Measurements from ENCODE around the gene PIGP. TPM values are rescaled to one million over a fixed set of nuclear protein-coding genes. Genes with fewer than 3 reads are reported as not detected.
A peak's percentile ranks its signal among the peaks of the same experiment; 100 is the strongest.

Gene PIGP
- total RNA-seq, 1 experiment from 2014 or later = 13.2 TPM

GRCh38 chr21:37039411-37040075 is 33.3 kb downstream of the PIGP start:
- Histone ChIP-seq H2AFZ (ENCODE audit: low read length) (no peak overlapping the region), H3K14ac (ENCODE audit: insufficient read depth, low read length) (no peak overlapping the region), H4K91ac (ENCODE audit: insufficient read length, low read depth, low read length) (no peak overlapping the region), H3K27me3 (ENCODE audit: insufficient read depth, low read length) (peaks cover 11% of the 10 kb centered on the region; the same call in 1 of the 2 replicates), H3K4me1 (ENCODE audit: insufficient read depth, low read length) (peaks cover 3% of the 10 kb centered on the region), H3K27ac (ENCODE audit: insufficient read length, low read depth, low read length) (no peak overlapping the region), H3K79me1 (ENCODE audit: insufficient read depth, low read depth, low read length, poor library complexity, severe bottlenecking) (no peaks in the 10 kb centered on the region), H4K8ac (replicated peaks; ENCODE audit: insufficient read length, low read depth, low read length) (no peak overlapping the region), H3K9ac (ENCODE audit: extremely low read depth, insufficient read length, low read length) (no peak overlapping the region), H2BK12ac (ENCODE audit: insufficient read length, low read depth, low read length) (no peak overlapping the region), H3K23ac (ENCODE audit: insufficient read length, low read depth, low read length) (no peak overlapping the region), H2AK5ac (ENCODE audit: insufficient read length, low read length) (no peak overlapping the region), H4K20me1 (ENCODE audit: control insufficient read depth, insufficient read depth, insufficient read length) (no peaks in the 10 kb centered on the region), H3K23me2 (ENCODE audit: insufficient read length, low read depth, low read length, poor library complexity, severe bottlenecking) (no peaks in the 10 kb centered on the region), H3K18ac (ENCODE audit: insufficient read length, low read depth, low read length) (no peak overlapping the region), H3K4ac (ENCODE audit: low read depth, low read length) (no peak overlapping the region), H3K56ac (ENCODE audit: insufficient read length, low read depth, low read length) (no peak overlapping the region), H2BK15ac (ENCODE audit: low read depth, low read length) (no peak overlapping the region), H2BK20ac (ENCODE audit: low read depth, low read length, poor library complexity, severe bottlenecking) (no peak overlapping the region), H4K5ac (ENCODE audit: insufficient read length, low read depth, low read length) (no peak overlapping the region), H3K79me2 (ENCODE audit: insufficient read depth, low read length) (no peaks in the 10 kb centered on the region), H2BK5ac (ENCODE audit: insufficient read length, low read length) (no peak overlapping the region), H3K4me2 (ENCODE audit: insufficient read depth, insufficient read length, low read length) (peak overlapping the region; percentile 37), H2BK120ac (ENCODE audit: low read depth, low read length, poor library complexity, severe bottlenecking) (no peak overlapping the region), H3T11ph (ENCODE audit: low read length) (no peak overlapping the region), H3K9me3 (ENCODE audit: control insufficient read depth, low read depth, low read length) (no peaks in the 10 kb centered on the region)
- Mint-ChIP-seq H3K27me3 (ENCODE audit: low read depth) (peaks cover 96% of the 10 kb centered on the region), H3K27ac (no peak overlapping the region), H3K36me3 (ENCODE audit: insufficient read depth in 1 of 3, low read depth in 3 of 3) (no peaks in the 10 kb centered on the region), H3K9me3 (no peaks in the 10 kb centered on the region; a peak in 1 of 5 replicates), H3K4me3 (peak overlapping the region in 1 of 2 experiments; percentile 20; a peak in 1 of 5 replicates), H3K4me1 (peaks cover 12 to 29% of the 10 kb centered on the region in 2 experiments)
- no peak for DNase-seq
- TF ChIP-seq CTCF (conservative IDR thresholded peaks at IDR 0.05) = no peak
- no CpG with 5 or more reads among the region's 9 CpGs for WGBS (ENCODE audit: extremely low coverage, insufficient read length, low lambda C conversion rate)

Measured in H9 (cell line).